NT2/D1 (cell line): Measurements from ENCODE around the gene DHX9.

ENCODE experiments used
- DNase-seq: peaks from one replicate; pipeline ENCODE4 v3.0.0-alpha.2; 2011; ENCODE audit warnings: low read depth, low spot score
- H3K27me3 ChIP-seq: 2 replicates; pipeline ENCODE4 v1.6.0; 2011; ENCODE audit warnings: mild to moderate bottlenecking; ENCODE audit not compliant: insufficient read length, insufficient read depth
- H3K36me3 ChIP-seq: 2 replicates; pipeline ENCODE4 v1.6.1; 2011; ENCODE audit warnings: mild to moderate bottlenecking, low read length, mixed read lengths; ENCODE audit not compliant: insufficient read depth, insufficient read length
- H3K4me1 ChIP-seq: 2 replicates; pipeline ENCODE4 v1.5.1; 2011; ENCODE audit not compliant: insufficient read depth, insufficient read length
- H3K4me3 ChIP-seq: 2 replicates; pipeline ENCODE4 v1.5.1; 2011; ENCODE audit warnings: low read depth; ENCODE audit not compliant: insufficient read length
- H3K9ac ChIP-seq: 2 replicates; pipeline ENCODE4 v1.6.0; 2011; ENCODE audit warnings: low read depth; ENCODE audit not compliant: insufficient read length
- H3K9me3 ChIP-seq: 2 replicates; pipeline ENCODE4 v1.5.1; 2011; ENCODE audit warnings: mild to moderate bottlenecking, low read length; ENCODE audit not compliant: insufficient read depth
- SUZ12 ChIP-seq: IDR thresholded peaks from 2 replicates; pipeline ENCODE4 v1.6.1; 2011; ENCODE audit not compliant: insufficient read length, insufficient read depth; ENCODE audit errors: extremely low read depth
- YY1 ChIP-seq: IDR thresholded peaks from 2 replicates; pipeline ENCODE4 v1.6.1; 2011; ENCODE audit not compliant: insufficient read length, insufficient read depth
- ZNF274 ChIP-seq: IDR thresholded peaks from 2 replicates; pipeline ENCODE4 v1.6.1; 2011; ENCODE audit warnings: mild to moderate bottlenecking, low read depth, low read length

The DHX9 gene

GRCh38 chr1:182877331-182877730 is 38.2 kb downstream of the DHX9 start:
- Histone ChIP-seq H3K27me3 (no peaks in the 10 kb centered on the region), H3K4me3 (no peak overlapping the region), H3K36me3 (peaks cover 100% of the 10 kb centered on the region), H3K9me3 (no peaks in the 10 kb centered on the region), H3K4me1 (no peaks in the 10 kb centered on the region), H3K9ac (no peak overlapping the region)
- no peak for DNase-seq
- TF ChIP-seq SUZ12 = no peak
- no peak for TF ChIP-seq YY1
- no peak for TF ChIP-seq ZNF274

GRCh38 chr1:182877842-182878241 is 38.7 kb downstream of the DHX9 start:
- Histone ChIP-seq H3K9me3 (no peaks in the 10 kb centered on the region), H3K9ac (no peak overlapping the region), H3K36me3 (peaks cover 98% of the 10 kb centered on the region), H3K27me3 (no peaks in the 10 kb centered on the region), H3K4me1 (no peaks in the 10 kb centered on the region), H3K4me3 (no peak overlapping the region)
- TF ChIP-seq ZNF274 (no peak), SUZ12 (no peak), YY1 (no peak)
- DNase-seq = no peak

- TF ChIP-seq SUZ12 (no peak), ZNF274 (no peak), YY1 (no peak)
- H3K9ac ChIP-seq = no peak overlapping the region
- no peak overlapping the region for H3K4me3 ChIP-seq
- no peaks in the 10 kb centered on the region for H3K9me3 ChIP-seq
- no peak for DNase-seq
- no peaks in the 10 kb centered on the region for H3K27me3 ChIP-seq
- no peaks in the 10 kb centered on the region for H3K4me1 ChIP-seq
- peaks cover 94% of the 10 kb centered on the region for H3K36me3 ChIP-seq
Measured at GRCh38 chr1:182884872-182885271, 45.7 kb downstream of the DHX9 start.

- Histone ChIP-seq H3K9me3 (no peaks in the 10 kb centered on the region), H3K27me3 (no peaks in the 10 kb centered on the region), H3K4me3 (no peak overlapping the region), H3K9ac (no peak overlapping the region), H3K36me3 (peaks cover 87% of the 10 kb centered on the region), H3K4me1 (no peaks in the 10 kb centered on the region)
- no peak for TF ChIP-seq YY1
- no peak for TF ChIP-seq SUZ12
- no peak for TF ChIP-seq ZNF274
- DNase-seq = no peak
Measured at GRCh38 chr1:182885591-182885990, 46.4 kb downstream of the DHX9 start.

- no peak overlapping the region for H3K9ac ChIP-seq
- no peaks in the 10 kb centered on the region for H3K27me3 ChIP-seq
- peaks cover 73% of the 10 kb centered on the region for H3K36me3 ChIP-seq
- H3K4me3 ChIP-seq = no peak overlapping the region
- no peak for DNase-seq
- H3K4me1 ChIP-seq = no peaks in the 10 kb centered on the region
- TF ChIP-seq YY1 (no peak), SUZ12 (no peak), ZNF274 (no peak)
- no peaks in the 10 kb centered on the region for H3K9me3 ChIP-seq
Measured at GRCh38 chr1:182886985-182887384, 47.8 kb downstream of the DHX9 start.

GRCh38 chr1:182888736-182889531 is 49.8 kb downstream of the DHX9 start:
- Histone ChIP-seq H3K9ac (no peak overlapping the region), H3K4me3 (no peak overlapping the region), H3K4me1 (no peaks in the 10 kb centered on the region), H3K9me3 (no peaks in the 10 kb centered on the region), H3K27me3 (no peaks in the 10 kb centered on the region), H3K36me3 (peaks cover 55% of the 10 kb centered on the region)
- TF ChIP-seq ZNF274 = no peak
- TF ChIP-seq YY1 = no peak
- TF ChIP-seq SUZ12 = no peak
- no peak for DNase-seq

- Histone ChIP-seq H3K4me3 (no peak overlapping the region), H3K36me3 (peaks cover 45% of the 10 kb centered on the region), H3K9me3 (no peaks in the 10 kb centered on the region), H3K4me1 (no peaks in the 10 kb centered on the region), H3K9ac (no peak overlapping the region), H3K27me3 (no peaks in the 10 kb centered on the region)
- DNase-seq = no peak
- no peak for TF ChIP-seq YY1
- no peak for TF ChIP-seq SUZ12
- no peak for TF ChIP-seq ZNF274
Measured at GRCh38 chr1:182889997-182890396, 50.9 kb downstream of the DHX9 start.
